Gastroesophageal sphincter (tissue), 3 donors: Measurements from ENCODE around the gene DNAH11.

Source experiments
- POLR2A ChIP-seq, 2 donors: fragments of 450-650 bp; IDR thresholded peaks; one replicate each; pipeline ENCODE4 v1.6.1; 2017; ENCODE audit warnings: antibody characterized with exemption in 2 of 2, mild to moderate bottlenecking in 2 of 2, moderate library complexity in 1 of 2
- POLR2AphosphoS5 ChIP-seq: sonication (generic); formaldehyde crosslinking; IDR thresholded peaks from one replicate; pipeline ENCODE4 v1.6.1; 2017; ENCODE audit warnings: antibody characterized with exemption
- TF ChIP-seq, protein P1 (sequence below), 4 experiments: fragments of 200-600 bp in 2 of 4; fragments of 450-650 bp in 2 of 4; sonication (generic) in 1 of 4; IDR thresholded peaks; one replicate each; pipeline ENCODE4 v1.5.1; 2017 to 2019; ENCODE audit warnings: antibody characterized with exemption in 4 of 4, mild to moderate bottlenecking in 2 of 4, moderate library complexity in 2 of 4

DNA sequence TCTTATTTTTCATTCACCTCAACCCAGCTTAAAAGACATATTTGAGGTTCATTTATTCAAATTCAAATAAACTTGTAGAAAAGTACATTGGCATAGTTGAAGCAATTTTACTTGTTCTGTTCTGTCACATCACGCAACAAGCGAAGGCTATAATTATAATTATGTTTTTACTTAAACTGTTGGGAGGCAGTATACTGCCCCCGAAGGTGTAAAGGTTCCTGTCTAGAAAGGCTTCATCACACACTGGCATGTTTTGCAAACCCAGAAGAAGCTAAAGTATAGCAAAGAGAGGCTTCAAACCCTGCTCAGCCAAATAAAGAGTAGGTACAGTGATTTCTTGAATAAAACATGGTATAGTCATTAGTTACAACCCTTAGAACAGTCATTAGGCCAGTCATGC is 340.2 kb downstream of the DNAH11 start:
- TF ChIP-seq, protein P1, sequence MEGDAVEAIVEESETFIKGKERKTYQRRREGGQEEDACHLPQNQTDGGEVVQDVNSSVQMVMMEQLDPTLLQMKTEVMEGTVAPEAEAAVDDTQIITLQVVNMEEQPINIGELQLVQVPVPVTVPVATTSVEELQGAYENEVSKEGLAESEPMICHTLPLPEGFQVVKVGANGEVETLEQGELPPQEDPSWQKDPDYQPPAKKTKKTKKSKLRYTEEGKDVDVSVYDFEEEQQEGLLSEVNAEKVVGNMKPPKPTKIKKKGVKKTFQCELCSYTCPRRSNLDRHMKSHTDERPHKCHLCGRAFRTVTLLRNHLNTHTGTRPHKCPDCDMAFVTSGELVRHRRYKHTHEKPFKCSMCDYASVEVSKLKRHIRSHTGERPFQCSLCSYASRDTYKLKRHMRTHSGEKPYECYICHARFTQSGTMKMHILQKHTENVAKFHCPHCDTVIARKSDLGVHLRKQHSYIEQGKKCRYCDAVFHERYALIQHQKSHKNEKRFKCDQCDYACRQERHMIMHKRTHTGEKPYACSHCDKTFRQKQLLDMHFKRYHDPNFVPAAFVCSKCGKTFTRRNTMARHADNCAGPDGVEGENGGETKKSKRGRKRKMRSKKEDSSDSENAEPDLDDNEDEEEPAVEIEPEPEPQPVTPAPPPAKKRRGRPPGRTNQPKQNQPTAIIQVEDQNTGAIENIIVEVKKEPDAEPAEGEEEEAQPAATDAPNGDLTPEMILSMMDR (IDR thresholded peaks at IDR 0.05): no peak
- TF ChIP-seq POLR2A (IDR thresholded peaks at IDR 0.05): no peak
- TF ChIP-seq POLR2AphosphoS5: no peak
